ENCODE measurements around the gene ANLN.

- TF ChIP-seq POLR2AphosphoS5 (IDR thresholded peaks at IDR 0.05; ENCODE audit: low read depth, low read length) (no peak), POLR2A (IDR thresholded peaks at IDR 0.05; ENCODE audit: low read depth, low read length) (no peak)
Observed at GRCh38 chr7:36423633-36424032, 34.0 kb downstream of the ANLN start.
